Measurements from ENCODE around the gene ATG2A. TPM values are rescaled to one million over a fixed set of nuclear protein-coding genes. Genes with fewer than 3 reads are reported as not detected.

The ATG2A gene
- total and polyA plus RNA-seq, 10 of the 15 experiments (the other 5 are each of a cell fraction or from before 2014, with no cell fraction given) = 0.08 to 19.0 (median 4.6) TPM

GRCh38 chr11:64913171-64913727 lies 3.8 kb downstream of the ATG2A start:
- intact Hi-C loops (cut with micrococcal nuclease; ENCODE audit: unreplicated experiment) = no loop called here
- ChIA-PET CTCF (interaction anchor here (1.2 kb wide), 1 partner anchor 65 kb away, joined by 3 read pairs; no protein-coding TSS in a partner anchor), SMC1A (ENCODE audit: uncharacterized antibody, unreplicated experiment) (no interaction called here), POLR2A (interaction anchor here (1.3 kb wide), 1 partner anchor 13 kb away, joined by 4 read pairs; no protein-coding TSS in a partner anchor), RAD21 (ENCODE audit: unreplicated experiment) (no interaction called here)
- H3K9ac ChIP-seq (ENCODE audit: control insufficient read depth, insufficient read depth, low read length) = no peak overlapping the region
- H3K79me2 ChIP-seq (ENCODE audit: control insufficient read depth, insufficient read depth, low read length) = peaks cover 11% of the 10 kb centered on the region
- DNase-seq (ENCODE audit: low read depth, low spot score) (no peak), FAIRE-seq (no peak), ATAC-seq (no peak)
- in situ Hi-C loops (cut with MboI) = no loop called here
- no peak overlapping the region for H3K4me2 ChIP-seq (ENCODE audit: control insufficient read depth, insufficient read depth)
- peaks cover 0 to 6% of the 10 kb centered on the region in 2 experiments; a peak in 3 of 4 replicates for H3K36me3 ChIP-seq (ENCODE audit: control insufficient read depth in 2 of 2, insufficient read depth in 2 of 2, low read length in 1 of 2)
- H3K4me1 ChIP-seq (ENCODE audit: control insufficient read depth, insufficient read depth, low read length) = peaks cover 6% of the 10 kb centered on the region
- H3K27ac ChIP-seq (ENCODE audit: control insufficient read depth, insufficient read depth) = no peak overlapping the region
- H2AFZ ChIP-seq (ENCODE audit: control insufficient read depth, low read depth, low read length) = no peak overlapping the region
- H3K9me3 ChIP-seq (replicated peaks; ENCODE audit: control insufficient read depth, insufficient read depth, low read length) = no peaks in the 10 kb centered on the region
- no TSS peak for BruUV-seq (replicated peaks)
- no peak for TF ChIP-seq KDM1A (IDR thresholded peaks at IDR 0.05; ENCODE audit: borderline replicate concordance)
- no peak for TF ChIP-seq PAX8 (IDR thresholded peaks at IDR 0.05)
- no peak for TF ChIP-seq POLR2AphosphoS2 (IDR thresholded peaks at IDR 0.05; ENCODE audit: low read depth, low read length)
- no peak for TF ChIP-seq NFYA (IDR thresholded peaks at IDR 0.05; ENCODE audit: borderline replicate concordance, low read depth, low read length)
- TF ChIP-seq CBFB (IDR thresholded peaks at IDR 0.05; ENCODE audit: low read depth) = no peak
- no peak for TF ChIP-seq SUPT20H (IDR thresholded peaks at IDR 0.05; ENCODE audit: borderline replicate concordance, control insufficient read depth, low read depth, low read length)
- TF ChIP-seq HCFC1 (IDR thresholded peaks at IDR 0.05; ENCODE audit: low read length) = no peak
- TF ChIP-seq CBX3 (IDR thresholded peaks at IDR 0.05; ENCODE audit: borderline replicate concordance, low read depth) = no peak
- TF ChIP-seq CHD2 (IDR thresholded peaks at IDR 0.05; ENCODE audit: borderline replicate concordance, low read depth, low read length) = no peak
- no peak for TF ChIP-seq STAT1 (conservative IDR thresholded peaks at IDR 0.05)
- no peak for TF ChIP-seq JUNB (IDR thresholded peaks at IDR 0.05)
- no peaks in the 10 kb centered on the region for H3K27me3 ChIP-seq (replicated peaks in 1 of 2; ENCODE audit: control insufficient read depth in 2 of 2, insufficient read depth in 2 of 2, low read length in 1 of 2)
- 80% methylated on average over 18 of the region's 18 CpGs for WGBS (ENCODE audit: insufficient coverage, insufficient replicate concordance, low lambda C conversion rate, missing lambda C conversion rate)
- no peaks in the 10 kb centered on the region for H4K20me1 ChIP-seq (ENCODE audit: control insufficient read depth, insufficient read depth)
- no peak overlapping the region for H3K4me3 ChIP-seq
